Body of pancreas (tissue), 4 donors: ENCODE results near the gene TMC5.

Experiments used
- CTCF ChIP-seq, 7 experiments: fragments of 450-650 bp in 4 of 7; fragments of 200-600 bp in 3 of 7; sonication (generic) in 3 of 7; IDR thresholded peaks; one replicate each; pipeline ENCODE4 v1.5.1; 2016 to 2019; ENCODE audit warnings: antibody characterized with exemption in 7 of 7
- POLR2A ChIP-seq, 3 donors: fragments of 450-650 bp; IDR thresholded peaks; one replicate each; pipeline ENCODE4 v1.6.1; 2016; ENCODE audit warnings: antibody characterized with exemption in 3 of 3, mild to moderate bottlenecking in 2 of 3

GRCh38 chr16:19474617-19475016 lies 56.9 kb downstream of the TMC5 start:
- no peak for TF ChIP-seq CTCF (IDR thresholded peaks at IDR 0.05)
- no peak for TF ChIP-seq POLR2A (IDR thresholded peaks at IDR 0.05)
